ENCODE measurements around the gene RPA1. TPM values are rescaled to one million over a fixed set of nuclear protein-coding genes. Genes with fewer than 3 reads are reported as not detected.
"Not testable (repeated sequence)": the region's sequence is repeated elsewhere in the genome, so short reads cannot be mapped to it uniquely, and the experiment has no call there.

Gene RPA1
- total RNA-seq, 1 experiment from 2014 or later, result 60.3 TPM

DNA sequence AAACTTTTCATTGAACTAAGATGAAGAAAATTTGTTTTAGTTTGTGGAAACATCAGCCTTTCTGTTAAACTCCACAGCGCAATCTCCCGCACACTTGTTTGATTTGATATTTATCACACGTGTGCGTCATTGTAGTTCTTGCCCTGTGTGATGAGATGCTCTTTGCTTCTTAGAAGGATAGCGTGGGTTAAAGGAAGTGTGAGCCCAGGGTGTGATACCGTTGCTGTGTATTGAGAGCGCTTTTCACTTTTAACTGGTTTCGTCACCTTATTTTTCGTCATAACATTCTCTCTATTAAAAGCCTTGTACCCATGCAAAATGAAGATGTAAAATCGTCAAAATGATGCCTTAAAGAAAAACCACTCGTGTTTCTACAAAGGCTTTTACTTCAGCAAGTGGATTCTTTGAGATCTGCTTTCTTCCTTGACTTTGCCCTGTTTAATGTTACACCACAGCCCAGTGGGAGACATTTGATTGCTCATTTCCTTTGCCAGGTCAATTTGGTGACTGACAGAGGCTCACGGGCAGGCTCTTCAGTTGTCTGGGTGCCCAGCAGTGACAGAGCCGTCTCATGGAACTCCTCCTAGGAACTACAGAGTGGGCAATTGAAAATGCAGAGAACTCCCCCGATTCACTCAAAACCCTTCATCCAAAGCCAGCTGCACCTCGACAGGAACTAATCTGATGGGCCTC lies 61.1 kb downstream of the RPA1 start:
- TF ChIP-seq, protein P1, sequence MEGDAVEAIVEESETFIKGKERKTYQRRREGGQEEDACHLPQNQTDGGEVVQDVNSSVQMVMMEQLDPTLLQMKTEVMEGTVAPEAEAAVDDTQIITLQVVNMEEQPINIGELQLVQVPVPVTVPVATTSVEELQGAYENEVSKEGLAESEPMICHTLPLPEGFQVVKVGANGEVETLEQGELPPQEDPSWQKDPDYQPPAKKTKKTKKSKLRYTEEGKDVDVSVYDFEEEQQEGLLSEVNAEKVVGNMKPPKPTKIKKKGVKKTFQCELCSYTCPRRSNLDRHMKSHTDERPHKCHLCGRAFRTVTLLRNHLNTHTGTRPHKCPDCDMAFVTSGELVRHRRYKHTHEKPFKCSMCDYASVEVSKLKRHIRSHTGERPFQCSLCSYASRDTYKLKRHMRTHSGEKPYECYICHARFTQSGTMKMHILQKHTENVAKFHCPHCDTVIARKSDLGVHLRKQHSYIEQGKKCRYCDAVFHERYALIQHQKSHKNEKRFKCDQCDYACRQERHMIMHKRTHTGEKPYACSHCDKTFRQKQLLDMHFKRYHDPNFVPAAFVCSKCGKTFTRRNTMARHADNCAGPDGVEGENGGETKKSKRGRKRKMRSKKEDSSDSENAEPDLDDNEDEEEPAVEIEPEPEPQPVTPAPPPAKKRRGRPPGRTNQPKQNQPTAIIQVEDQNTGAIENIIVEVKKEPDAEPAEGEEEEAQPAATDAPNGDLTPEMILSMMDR (IDR thresholded peaks at IDR 0.05; ENCODE audit: unreplicated experiment), result no peak
- no peak for DNase-seq (ENCODE audit: unreplicated experiment)
- POLR2A ChIA-PET, result no interaction called here
- CTCF ChIA-PET, result no interaction called here
- no peaks in the 10 kb centered on the region for H3K27me3 Mint-ChIP-seq (ENCODE audit: insufficient read depth, unreplicated experiment)
- no peak overlapping the region for H3K4me3 Mint-ChIP-seq (ENCODE audit: unreplicated experiment)
- intact Hi-C loops (cut with micrococcal nuclease), result no loop called here
- peaks cover 72% of the 10 kb centered on the region for H3K36me3 Mint-ChIP-seq (ENCODE audit: insufficient read depth, unreplicated experiment)
- no peaks in the 10 kb centered on the region for H3K4me1 Mint-ChIP-seq (ENCODE audit: insufficient read depth, unreplicated experiment)
- no peaks in the 10 kb centered on the region for H3K9me3 Mint-ChIP-seq (ENCODE audit: unreplicated experiment)
- H3K27ac Mint-ChIP-seq (ENCODE audit: low read depth, unreplicated experiment), result no peak overlapping the region
- no TSS peak for BruUV-seq (replicated peaks)

DNA sequence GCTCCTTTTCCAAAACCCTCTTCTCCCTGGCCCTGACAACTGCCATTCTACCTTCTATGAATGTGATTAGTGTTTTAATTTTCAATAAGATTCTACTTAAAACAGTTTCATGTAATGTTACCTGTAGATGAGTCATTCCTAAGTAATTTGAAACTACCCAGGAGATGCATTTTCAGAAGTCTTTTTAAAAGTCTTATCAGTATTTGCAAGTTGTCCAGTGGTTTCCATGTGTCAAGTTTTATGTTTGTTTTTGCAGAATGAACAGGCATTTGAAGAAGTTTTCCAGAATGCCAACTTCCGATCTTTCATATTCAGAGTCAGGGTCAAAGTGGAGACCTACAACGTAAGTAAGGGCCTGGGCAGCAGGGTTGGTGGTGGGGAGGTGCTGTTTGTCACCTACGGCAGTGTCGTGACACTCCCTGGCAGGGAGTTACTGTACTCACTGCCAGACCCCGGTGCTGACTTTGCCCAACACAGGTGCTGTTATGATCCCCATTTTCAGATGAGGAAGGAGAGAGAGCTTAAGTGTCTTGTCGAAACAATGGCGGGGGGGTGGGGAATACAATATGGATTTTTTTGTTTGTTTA lies 65.0 kb downstream of the RPA1 start:
- H3K4me1 Mint-ChIP-seq (ENCODE audit: insufficient read depth, unreplicated experiment), result no peaks in the 10 kb centered on the region
- TF ChIP-seq, protein P1 (IDR thresholded peaks at IDR 0.05; ENCODE audit: unreplicated experiment), result no peak
- BruUV-seq (replicated peaks), result no TSS peak
- no peaks in the 10 kb centered on the region for H3K27me3 Mint-ChIP-seq (ENCODE audit: insufficient read depth, unreplicated experiment)
- CTCF ChIA-PET, result interaction anchor here (0.7 to 1.9 kb wide), 4 partner anchors 12 to 134 kb away, joined by 3 to 5 read pairs (median 4); partner anchors contain the start of gene RTN4RL1
- H3K27ac Mint-ChIP-seq (ENCODE audit: low read depth, unreplicated experiment), result no peak overlapping the region
- DNase-seq (ENCODE audit: unreplicated experiment), result no peak
- no peak overlapping the region for H3K4me3 Mint-ChIP-seq (ENCODE audit: unreplicated experiment)
- peaks cover 59% of the 10 kb centered on the region for H3K36me3 Mint-ChIP-seq (ENCODE audit: insufficient read depth, unreplicated experiment)
- POLR2A ChIA-PET, result interaction anchor here (0.6 to 0.7 kb wide), 2 partner anchors 24 to 28 kb away, joined by 3 to 4 read pairs; no protein-coding TSS in a partner anchor
- H3K9me3 Mint-ChIP-seq (ENCODE audit: unreplicated experiment), result no peaks in the 10 kb centered on the region
- intact Hi-C loops (cut with micrococcal nuclease), result no loop called here

DNA sequence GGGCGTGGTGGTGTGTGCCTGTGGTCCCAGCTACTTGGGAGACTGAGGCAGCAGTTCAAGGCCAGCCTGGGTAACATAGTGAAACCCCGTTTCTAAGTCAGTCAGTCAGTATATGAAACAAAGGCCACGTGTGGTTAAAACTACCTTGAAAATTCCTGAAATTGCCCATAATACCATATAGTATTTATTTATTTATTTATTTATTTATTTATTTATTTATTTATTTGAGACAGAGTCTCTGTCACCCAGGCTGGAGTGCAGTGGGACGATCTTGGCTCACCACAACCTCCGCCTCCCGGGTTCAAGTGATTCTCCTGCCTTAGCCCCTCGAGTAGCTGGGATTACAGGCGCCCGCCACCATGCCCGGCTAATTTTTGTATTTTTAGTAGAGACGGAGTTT lies 65.7 kb downstream of the RPA1 start:
- peaks cover 57% of the 10 kb centered on the region for H3K36me3 Mint-ChIP-seq (ENCODE audit: insufficient read depth, unreplicated experiment)
- H3K27ac Mint-ChIP-seq (ENCODE audit: low read depth, unreplicated experiment); intact Hi-C loops (cut with micrococcal nuclease); DNase-seq (ENCODE audit: unreplicated experiment); H3K4me3 Mint-ChIP-seq (ENCODE audit: unreplicated experiment); H3K4me1 Mint-ChIP-seq (ENCODE audit: insufficient read depth, unreplicated experiment); H3K9me3 Mint-ChIP-seq (ENCODE audit: unreplicated experiment); BruUV-seq (replicated peaks); H3K27me3 Mint-ChIP-seq (ENCODE audit: insufficient read depth, unreplicated experiment): not testable (repeated sequence)
- ChIA-PET CTCF (interaction anchor here (0.5 to 1.9 kb wide), 6 partner anchors 9 to 165 kb away, joined by 3 to 5 read pairs (median 4); partner anchors contain the start of gene RTN4RL1), POLR2A (interaction anchor here (0.7 to 1.4 kb wide), 2 partner anchors 9 to 24 kb away, joined by 3 read pairs; no protein-coding TSS in a partner anchor)

DNA sequence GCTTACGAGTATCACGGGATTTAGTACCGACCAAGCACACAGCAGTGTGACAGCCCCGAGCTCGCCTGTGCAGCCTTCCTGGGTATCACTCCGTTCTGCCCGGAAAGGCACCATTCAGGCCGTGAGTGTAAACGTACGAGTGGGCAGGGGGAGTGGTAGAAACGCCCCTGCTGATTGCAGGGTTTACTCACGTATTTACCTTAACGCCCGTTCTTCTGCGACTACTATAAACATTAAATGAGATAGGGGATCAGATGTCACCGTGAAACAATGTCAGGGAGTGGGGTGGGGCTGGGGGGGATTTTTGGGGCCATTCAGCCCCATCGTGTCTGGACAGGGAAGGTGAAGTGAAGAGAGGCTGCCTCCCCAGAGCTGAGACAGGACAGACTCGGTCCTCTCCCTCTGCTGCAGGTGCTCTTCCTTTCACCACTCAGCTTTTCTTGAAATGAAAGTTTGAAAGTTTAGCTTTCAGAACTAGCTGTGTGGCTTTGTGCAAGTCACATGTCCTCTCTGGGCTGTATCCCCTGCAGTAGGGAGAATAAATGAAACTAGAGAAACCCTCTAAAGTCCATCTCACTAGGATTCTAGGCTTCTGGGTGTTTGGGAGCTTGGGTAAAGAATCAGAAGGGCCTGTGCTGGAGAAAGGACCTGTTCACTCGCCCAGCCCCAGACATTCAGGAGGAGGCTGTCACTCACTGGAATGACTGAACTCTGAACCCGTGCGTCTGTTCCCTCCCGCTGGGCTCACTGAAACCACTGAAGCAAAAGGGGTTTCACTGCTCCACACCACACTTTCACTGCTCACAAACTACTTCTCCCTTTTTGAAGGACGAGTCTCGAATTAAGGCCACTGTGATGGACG lies 66.7 kb downstream of the RPA1 start:
- Mint-ChIP-seq H3K9me3 (ENCODE audit: unreplicated experiment) (no peaks in the 10 kb centered on the region), H3K4me1 (ENCODE audit: insufficient read depth, unreplicated experiment) (no peaks in the 10 kb centered on the region), H3K27me3 (ENCODE audit: insufficient read depth, unreplicated experiment) (no peaks in the 10 kb centered on the region), H3K36me3 (ENCODE audit: insufficient read depth, unreplicated experiment) (peaks cover 49% of the 10 kb centered on the region), H3K4me3 (ENCODE audit: unreplicated experiment) (no peak overlapping the region), H3K27ac (ENCODE audit: low read depth, unreplicated experiment) (no peak overlapping the region)
- no TSS peak for BruUV-seq (replicated peaks)
- POLR2A ChIA-PET, result interaction anchor here (1.4 kb wide), 1 partner anchor 10 kb away, joined by 3 read pairs; no protein-coding TSS in a partner anchor
- intact Hi-C loops (cut with micrococcal nuclease), result no loop called here
- CTCF ChIA-PET, result interaction anchor here (0.5 to 1.9 kb wide), 3 partner anchors 8 to 129 kb away, joined by 3 to 5 read pairs (median 4); partner anchors contain the start of gene RTN4RL1
- TF ChIP-seq, protein P1 (IDR thresholded peaks at IDR 0.05; ENCODE audit: unreplicated experiment), result no peak
- no peak for DNase-seq (ENCODE audit: unreplicated experiment)
